Measurements from ENCODE around the gene MYRIP. TPM values are rescaled to one million over a fixed set of nuclear protein-coding genes. Genes with fewer than 3 reads are reported as not detected.

MYRIP gene
- total RNA-seq, 2 experiments from 2014 or later: not detected

DNA sequence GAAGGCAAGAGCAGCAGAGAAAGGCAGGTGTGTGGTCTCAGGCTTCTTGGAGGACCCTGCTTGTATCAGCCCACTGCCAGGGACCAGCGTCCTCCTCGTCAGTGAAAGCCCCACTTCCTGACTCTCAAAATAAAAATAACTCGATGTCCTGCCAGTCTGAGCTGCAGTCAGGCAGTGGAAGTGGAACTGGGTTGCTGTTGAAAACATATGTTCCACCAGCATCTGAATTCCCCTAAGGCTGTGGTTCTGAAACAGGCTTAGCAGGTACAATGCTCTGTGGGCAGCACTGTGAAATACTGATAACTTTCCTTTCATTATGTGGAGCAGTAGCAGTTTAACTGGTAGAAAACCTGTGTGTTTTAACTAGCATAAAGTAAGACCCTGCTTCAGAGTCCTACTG, 378.5 kb downstream of the MYRIP start:
- no peaks in the 10 kb centered on the region for H3K36me3 Mint-ChIP-seq (ENCODE audit: low read depth)
- ChIA-PET CTCF (interaction anchor here (4.7 kb wide), 1 partner anchor 129 kb away, joined by 23 read pairs; no protein-coding TSS in a partner anchor), POLR2A (no interaction called here)
- no peaks in the 10 kb centered on the region for H3K9me3 Mint-ChIP-seq
- no peak for ATAC-seq
- intact Hi-C loops (cut with micrococcal nuclease): no loop called here
- H3K4me3 Mint-ChIP-seq: no peak overlapping the region
- no peak overlapping the region for H3K27ac Mint-ChIP-seq
- DNase-seq: no peak
- peaks cover 2% of the 10 kb centered on the region for H3K27me3 Mint-ChIP-seq
- peaks cover 2% of the 10 kb centered on the region for H3K4me1 Mint-ChIP-seq (ENCODE audit: low read depth)
- no peak for TF ChIP-seq CTCF (IDR thresholded peaks at IDR 0.05)

DNA sequence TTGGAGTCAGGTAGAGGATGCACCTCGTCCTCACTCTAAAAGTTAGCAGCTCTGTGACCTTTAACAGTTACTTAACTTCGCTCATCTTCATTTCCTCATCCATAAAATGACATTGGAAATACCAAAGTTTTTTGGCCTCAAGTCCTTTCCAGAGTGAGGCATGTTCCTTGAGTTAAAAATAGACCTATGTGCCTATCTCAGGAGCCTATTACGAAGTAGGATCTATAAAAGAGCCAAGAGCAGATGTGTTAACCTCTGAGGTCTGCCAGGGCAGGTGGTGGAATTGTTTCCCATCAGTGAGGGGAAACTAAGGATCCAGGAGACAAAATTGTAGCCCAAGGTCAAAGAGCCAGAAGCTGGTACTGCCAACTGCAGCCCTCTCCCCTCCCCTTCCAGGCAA, 379.7 kb downstream of the MYRIP start:
- Mint-ChIP-seq H3K4me1 (ENCODE audit: low read depth) (peaks cover 2% of the 10 kb centered on the region), H3K27ac (no peak overlapping the region), H3K9me3 (no peaks in the 10 kb centered on the region), H3K36me3 (ENCODE audit: low read depth) (no peaks in the 10 kb centered on the region), H3K27me3 (peaks cover 2% of the 10 kb centered on the region), H3K4me3 (no peak overlapping the region)
- intact Hi-C loops (cut with micrococcal nuclease): no loop called here
- ChIA-PET CTCF (interaction anchor here (2.2 to 4.7 kb wide), 2 partner anchors 11 to 128 kb away, joined by 5 to 23 read pairs; no protein-coding TSS in a partner anchor), POLR2A (no interaction called here)
- no peak for TF ChIP-seq CTCF (IDR thresholded peaks at IDR 0.05)
- no peak for ATAC-seq
- DNase-seq: no peak

DNA sequence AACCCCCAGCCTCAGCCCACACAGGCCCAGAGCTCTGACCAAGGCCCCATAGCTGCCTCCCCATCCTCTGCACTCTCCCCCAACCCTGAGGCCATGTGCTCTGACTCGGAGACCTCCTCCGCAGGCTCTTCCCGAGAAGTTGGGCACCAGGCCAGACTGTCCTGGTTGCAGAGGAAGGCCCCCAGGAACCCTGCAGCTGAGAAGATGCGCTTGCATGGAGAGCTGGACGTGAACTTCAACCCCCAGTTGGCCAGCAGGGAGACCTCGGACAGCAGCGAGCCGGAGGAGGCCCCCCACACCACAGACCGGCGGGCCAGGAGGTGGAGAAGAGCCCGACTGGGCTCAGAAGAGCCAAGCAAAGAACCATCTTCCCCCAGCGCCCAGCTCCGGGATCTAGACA, 380.6 kb downstream of the MYRIP start:
- POLR2A ChIA-PET: no interaction called here
- Mint-ChIP-seq H3K27me3 (peaks cover 2% of the 10 kb centered on the region), H3K4me3 (no peak overlapping the region), H3K27ac (no peak overlapping the region), H3K4me1 (ENCODE audit: low read depth) (peaks cover 2% of the 10 kb centered on the region), H3K9me3 (no peaks in the 10 kb centered on the region), H3K36me3 (ENCODE audit: low read depth) (no peaks in the 10 kb centered on the region)
- ATAC-seq (no peak), DNase-seq (no peak)
- CTCF ChIA-PET: interaction anchor here (0.9 to 4.7 kb wide), 3 partner anchors 12 to 139 kb away, joined by 3 to 23 read pairs (median 5); no protein-coding TSS in a partner anchor
- intact Hi-C loops (cut with micrococcal nuclease): no loop called here
- no peak for TF ChIP-seq CTCF (IDR thresholded peaks at IDR 0.05)

DNA sequence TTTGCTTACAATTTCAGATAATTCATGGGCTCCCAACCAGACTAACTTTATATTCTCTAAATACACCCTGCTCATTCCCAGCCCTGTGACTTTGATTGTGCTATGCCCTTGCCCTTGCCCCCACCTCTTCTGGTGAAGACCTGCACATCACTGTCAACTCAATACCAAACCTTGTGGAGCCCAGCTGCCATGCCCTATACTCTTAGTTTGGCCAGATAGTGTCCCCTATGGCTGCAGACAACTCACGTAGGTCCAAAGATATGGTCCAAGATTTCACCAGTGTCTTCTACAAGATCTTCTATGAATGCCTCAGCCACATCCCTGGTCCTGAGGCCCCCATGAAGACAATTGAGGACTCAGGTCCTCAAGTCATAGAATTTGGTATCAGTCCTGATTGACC, 381.8 kb downstream of the MYRIP start:
- no peaks in the 10 kb centered on the region for H3K9me3 Mint-ChIP-seq
- no peak for TF ChIP-seq CTCF (IDR thresholded peaks at IDR 0.05)
- no peaks in the 10 kb centered on the region for H3K4me1 Mint-ChIP-seq (ENCODE audit: low read depth)
- no peak for DNase-seq
- POLR2A ChIA-PET: interaction anchor here (1.1 to 1.6 kb wide), 3 partner anchors 12 to 118 kb away, joined by 3 to 6 read pairs (median 4); no protein-coding TSS in a partner anchor
- H3K4me3 Mint-ChIP-seq: no peak overlapping the region
- no peak for ATAC-seq
- no peak overlapping the region for H3K27ac Mint-ChIP-seq
- CTCF ChIA-PET: interaction anchor here (0.5 to 4.3 kb wide), 25 partner anchors 9 to 479 kb away, joined by 3 to 143 read pairs (median 4); partner anchors contain the start of gene EIF1B
- H3K27me3 Mint-ChIP-seq: no peaks in the 10 kb centered on the region
- intact Hi-C loops (cut with micrococcal nuclease): no loop called here
- H3K36me3 Mint-ChIP-seq (ENCODE audit: low read depth): no peaks in the 10 kb centered on the region

DNA sequence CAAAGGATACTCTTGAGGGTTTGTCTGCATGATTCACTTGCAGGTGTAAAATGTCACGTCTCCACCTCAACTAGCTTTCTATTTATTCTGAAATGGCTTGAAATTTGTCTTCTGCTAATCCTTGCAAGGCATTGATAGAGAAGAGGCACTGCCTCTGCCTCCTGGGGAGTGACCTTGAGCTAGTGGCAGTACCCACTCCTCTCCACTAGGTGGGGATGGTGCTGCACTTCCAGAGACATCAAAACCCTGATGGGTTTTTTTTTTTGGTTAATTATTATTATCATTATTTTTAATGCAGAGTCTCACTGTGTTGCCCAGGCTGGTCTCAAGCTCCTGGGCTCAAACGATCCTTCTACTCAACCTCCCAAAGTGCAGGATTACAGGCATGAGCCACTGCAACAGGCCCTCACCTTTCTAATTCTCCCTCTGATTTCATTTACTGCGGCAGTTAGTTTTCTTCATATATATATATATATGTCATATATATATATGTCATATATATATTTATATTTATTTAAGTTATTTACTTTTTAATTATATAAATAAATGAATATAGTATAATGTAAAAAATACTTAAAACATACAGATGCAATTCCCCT, 382.5 kb downstream of the MYRIP start:
- Mint-ChIP-seq H3K9me3 (no peaks in the 10 kb centered on the region), H3K36me3 (ENCODE audit: low read depth) (no peaks in the 10 kb centered on the region), H3K27ac (no peak overlapping the region), H3K4me3 (no peak overlapping the region), H3K4me1 (ENCODE audit: low read depth) (no peaks in the 10 kb centered on the region), H3K27me3 (no peaks in the 10 kb centered on the region)
- POLR2A ChIA-PET: interaction anchor here (1.1 to 1.6 kb wide), 3 partner anchors 11 to 117 kb away, joined by 3 to 6 read pairs (median 4); no protein-coding TSS in a partner anchor
- TF ChIP-seq CTCF (IDR thresholded peaks at IDR 0.05): peak; percentile 95
- peak; percentile 73 for DNase-seq
- CTCF ChIA-PET: interaction anchor here (0.5 to 4.3 kb wide), 26 partner anchors 9 to 480 kb away, joined by 3 to 143 read pairs (median 4); partner anchors contain the start of gene EIF1B
- intact Hi-C loops (cut with micrococcal nuclease): loop anchor here (1.0 kb wide), 1 partner anchor 125 kb away; no protein-coding TSS in a partner anchor
- peak; percentile 92 for ATAC-seq

Data from activated CD8-positive, alpha-beta T cell treated with anti-CD3 and anti-CD28 coated beads for 36 hours (primary cell).